SK-N-SH (cell line): ENCODE data around the gene LMBR1. TPM values are rescaled to one million over a fixed set of nuclear protein-coding genes. Genes with fewer than 3 reads are reported as not detected.

Source experiments
- CTCF ChIA-PET: fragments of 300-600, 350-600 bp; formaldehyde crosslinking; extraction: SDS; loops from one replicate; lab custom pipeline; 2021; lab: Yijun Ruan, JAX
- POLR2A ChIA-PET: fragments of 350-600 bp; sonication (Branson Sonifier 250); formaldehyde crosslinking; extraction: SDS; loops from one replicate; lab custom pipeline; 2020; ENCODE audit warnings: antibody characterized with exemption, inconsistent platforms; lab: Yijun Ruan, JAX
- DNase-seq: peaks from one replicate; pipeline ENCODE4 v3.0.0; 2012
- H2AFZ ChIP-seq: fragments of 200-600 bp; sonication (generic); 2 replicates; pipeline ENCODE4 v1.8.1; 2016; ENCODE audit warnings: antibody characterized with exemption, mild to moderate bottlenecking, low read depth
- H3F3A ChIP-seq: fragments of 200-600 bp; sonication (generic); replicated peaks from 2 replicates; pipeline ENCODE3; 2016; ENCODE audit warnings: antibody characterized with exemption, mild to moderate bottlenecking; ENCODE audit not compliant: insufficient read depth
- H3K27ac ChIP-seq, 2 experiments: fragments of 200-500 bp in 1 of 2; fragments of 200-600 bp in 1 of 2; sonication (Bioruptor generic) in 1 of 2; sonication (generic), shearing (Covaris generic) in 1 of 2; 2 replicates each; pipeline versions ENCODE4 v1.5.1 to v1.6.1; 2014 to 2016; ENCODE audit warnings: low read depth in 2 of 2, inconsistent platforms in 1 of 2, low read length in 1 of 2, mild to moderate bottlenecking in 1 of 2, mixed read lengths in 1 of 2
- H3K27me3 ChIP-seq: fragments of 200-600 bp; sonication (generic), shearing (Covaris generic); 2 replicates; pipeline ENCODE4 v1.6.1; 2016; ENCODE audit warnings: mixed run types; ENCODE audit not compliant: insufficient read depth
- H3K36me3 ChIP-seq, 2 experiments: fragments of 200-500 bp in 1 of 2; fragments of 200-600 bp in 1 of 2; sonication (Bioruptor generic) in 1 of 2; sonication (generic) in 1 of 2; replicated peaks in 1 of 2; 2 replicates each; pipeline versions ENCODE3 to v1.5.1; 2014 to 2016; ENCODE audit warnings: low read length in 1 of 2, mild to moderate bottlenecking in 1 of 2; ENCODE audit not compliant: insufficient read depth in 2 of 2, control insufficient read depth in 1 of 2
- H3K4me1 ChIP-seq, 2 experiments: fragments of 200-500 bp in 1 of 2; fragments of 200-600 bp in 1 of 2; sonication (Bioruptor generic) in 1 of 2; sonication (generic), shearing (Covaris generic) in 1 of 2; 2 replicates each; pipeline versions ENCODE4 v1.5.1 to v1.6.1; 2014 to 2016; ENCODE audit warnings: low read depth in 1 of 2, low read length in 1 of 2, mixed run types in 1 of 2; ENCODE audit not compliant: insufficient read depth in 2 of 2, control insufficient read depth in 1 of 2
- H3K4me2 ChIP-seq: fragments of 200-600 bp; sonication (generic), shearing (Covaris generic); 2 replicates; pipeline ENCODE4 v1.6.1; 2017; ENCODE audit warnings: mixed run types
- H3K4me3 ChIP-seq, 2 experiments: fragments of 200-500 bp in 1 of 2; fragments of 200-600 bp in 1 of 2; sonication (Bioruptor generic) in 1 of 2; sonication (generic), shearing (Covaris generic) in 1 of 2; 2 replicates each; pipeline versions ENCODE4 v1.5.1 to v1.8.1; 2014 to 2016; ENCODE audit warnings: low read depth in 2 of 2, inconsistent platforms in 1 of 2, low read length in 1 of 2, mild to moderate bottlenecking in 1 of 2, mixed read lengths in 1 of 2, moderate library complexity in 1 of 2
- H3K79me2 ChIP-seq: fragments of 200-600 bp; sonication (generic); 2 replicates; pipeline ENCODE4 v1.8.1; 2017; ENCODE audit warnings: mild to moderate bottlenecking; ENCODE audit not compliant: insufficient read depth
- H3K9ac ChIP-seq: fragments of 200-600 bp; sonication (generic); 2 replicates; pipeline ENCODE4 v1.6.1; 2017; ENCODE audit warnings: mixed run types
- H3K9me2 ChIP-seq: fragments of 200-600 bp; sonication (generic); 2 replicates; pipeline ENCODE4 v1.6.1; 2017; ENCODE audit warnings: mixed run types
- H3K9me3 ChIP-seq: fragments of 200-600 bp; sonication (generic); 2 replicates; pipeline ENCODE4 v1.6.1; 2017; ENCODE audit warnings: mixed run types, mild to moderate bottlenecking, moderate library complexity
- H4K20me1 ChIP-seq: fragments of 200-600 bp; sonication (generic); 2 replicates; pipeline ENCODE4 v1.6.1; 2017; ENCODE audit warnings: mild to moderate bottlenecking, mixed run types; ENCODE audit not compliant: insufficient read depth
- CHD2 ChIP-seq: fragments of 150-350 bp; IDR thresholded peaks from 2 replicates; pipeline ENCODE4 v1.6.1; 2018; ENCODE audit warnings: low read length; ENCODE audit not compliant: partially characterized antibody
- ELF1 ChIP-seq: IDR thresholded peaks from 2 replicates; pipeline ENCODE4 v1.4.0; 2012
- EP300 ChIP-seq, 2 experiments: IDR thresholded peaks; 2 replicates each; pipeline versions ENCODE4 v1.4.0 to v1.6.1; 2012; ENCODE audit warnings: borderline replicate concordance in 1 of 2, low read depth in 1 of 2, low read length in 1 of 2
- FOXJ3 ChIP-seq: sonication (generic); formaldehyde crosslinking; IDR thresholded peaks from 2 replicates; pipeline ENCODE4 v1.5.1; 2020; ENCODE audit warnings: mild to moderate bottlenecking, missing genetic modification reagents
- IRF3 ChIP-seq: fragments of 150-350 bp; IDR thresholded peaks from 2 replicates; pipeline ENCODE4 v1.6.1; 2016; ENCODE audit warnings: mild to moderate bottlenecking, low read depth, low read length
- MAX ChIP-seq: IDR thresholded peaks from 2 replicates; pipeline ENCODE4 v1.4.0; 2012; ENCODE audit warnings: low read depth
- NFIC ChIP-seq: IDR thresholded peaks from 2 replicates; pipeline ENCODE4 v1.4.0; 2012; ENCODE audit warnings: borderline replicate concordance
- PBX3 ChIP-seq: IDR thresholded peaks from 2 replicates; pipeline ENCODE4; 2012
- RAD21 ChIP-seq: IDR thresholded peaks from 2 replicates; pipeline ENCODE4 v1.6.1; 2012; ENCODE audit warnings: mild to moderate bottlenecking, low read length
- REST ChIP-seq: IDR thresholded peaks from 2 replicates; pipeline ENCODE4 v1.6.1; 2012; ENCODE audit warnings: mild to moderate bottlenecking, low read depth, low read length, moderate library complexity
- RFX5 ChIP-seq: IDR thresholded peaks from 2 replicates; pipeline ENCODE4 v1.6.1; 2012; ENCODE audit warnings: mild to moderate bottlenecking, improper control_type of control experiment, low read length
- RXRA ChIP-seq: IDR thresholded peaks from 2 replicates; pipeline ENCODE4 v1.4.0; 2012; ENCODE audit warnings: low read depth, mild to moderate bottlenecking, borderline replicate concordance
- SMC3 ChIP-seq: IDR thresholded peaks from 2 replicates; pipeline ENCODE4 v1.6.1; 2012; ENCODE audit warnings: low read depth, low read length, improper control_type of control experiment
- TEAD4 ChIP-seq: IDR thresholded peaks from 2 replicates; pipeline ENCODE4 v1.4.0; 2012; ENCODE audit warnings: mild to moderate bottlenecking, borderline replicate concordance; ENCODE audit not compliant: insufficient read depth
- USF2 ChIP-seq: fragments of 150-350 bp; IDR thresholded peaks from 2 replicates; pipeline ENCODE4 v1.6.1; 2017; ENCODE audit warnings: antibody characterized with exemption, low read length, low read depth, borderline replicate concordance
- YY1 ChIP-seq: IDR thresholded peaks from 2 replicates; pipeline ENCODE4 v1.4.0; 2012; ENCODE audit warnings: low read depth, mild to moderate bottlenecking
- WGBS: methylation state at CpG from one replicate; pipeline ENCODE4 v1.1.6; 2017; ENCODE audit warnings: low lambda C conversion rate; 5-methylcytosine and 5-hydroxymethylcytosine counted together
- polyA plus RNA-seq, 3 experiments: library from polyadenylated mRNA; depleted of rRNA; stranded (reverse); fragments of >200 nt; gene quantifications; 2 replicates each; pipeline ENCODE4 v1.2.3, GENCODE V29; 2012

Gene LMBR1
- polyA plus RNA-seq, 1 of the 3 experiments (the other 2 are of a cell fraction): 24.6 TPM

- H3K36me3 ChIP-seq: peaks cover 19 to 23% of the 10 kb centered on the region in 2 experiments
- no peaks in the 10 kb centered on the region for H3K9me2 ChIP-seq
- no peak overlapping the region for H2AFZ ChIP-seq
- H3K9ac ChIP-seq: no peak overlapping the region
- H3K4me3 ChIP-seq: no peak overlapping the region
- CTCF ChIA-PET: interaction anchor here (1.3 to 2.4 kb wide), 3 partner anchors 8 to 11 kb away, joined by 3 to 12 read pairs (median 6); no protein-coding TSS in a partner anchor
- TF ChIP-seq MAX (no peak), ELF1 (no peak), REST (no peak), YY1 (no peak), RAD21 (no peak), RXRA (no peak), EP300 (IDR thresholded peaks at IDR 0.05; ENCODE audit: borderline replicate concordance in 1 of 2, low read depth in 1 of 2, low read length in 1 of 2) (no peak), RFX5 (no peak), IRF3 (no peak), FOXJ3 (CRISPR knock-in tag) (no peak), SMC3 (no peak), NFIC (no peak), TEAD4 (no peak), PBX3 (no peak), USF2 (no peak), CHD2 (no peak)
- TF ChIP-seq, all 33 proteins: peak for 0
- Histone ChIP-seq H3K4me1 (no peaks in the 10 kb centered on the region; a peak in 1 of 4 replicates), H3F3A (no peaks in the 10 kb centered on the region), H3K79me2 (no peaks in the 10 kb centered on the region), H3K27ac (no peak overlapping the region), H3K9me3 (no peaks in the 10 kb centered on the region), H3K4me2 (no peak overlapping the region), H3K27me3 (no peaks in the 10 kb centered on the region), H4K20me1 (no peaks in the 10 kb centered on the region)
- POLR2A ChIA-PET: no interaction called here
- DNase-seq: no peak
- WGBS: 98% methylated on average over 4 of the region's 4 CpGs
These were observed 139.8 kb downstream of the LMBR1 start for GRCh38 chr7:156753229-156753560.
